ENCODE data around the gene PAXX.
"Not testable (repeated sequence)": the region's sequence is repeated elsewhere in the genome, so short reads cannot be mapped to it uniquely, and the experiment has no call there.

The PAXX gene

GRCh38 chr9:137032858-137033257 lies 40.6 kb downstream of the PAXX start:
- no peak for DNase-seq (ENCODE audit: low read depth in 2 of 2)

- DNase-seq (ENCODE audit: low read depth in 2 of 2), result not testable (repeated sequence)
Observed at GRCh38 chr9:137033481-137033880, 41.3 kb downstream of the PAXX start.

- no peak for DNase-seq (ENCODE audit: low read depth in 2 of 2)
Observed at GRCh38 chr9:137034039-137034708, 42.0 kb downstream of the PAXX start.

GRCh38 chr9:137034709-137035506 lies 42.7 kb downstream of the PAXX start:
- peak; percentile 67 to 75 for DNase-seq (ENCODE audit: low read depth in 2 of 2)

- DNase-seq (ENCODE audit: low read depth in 2 of 2), result no peak
Observed at GRCh38 chr9:137035507-137035834, 43.2 kb downstream of the PAXX start.

- no peak for DNase-seq (ENCODE audit: low read depth in 2 of 2)
Observed at GRCh38 chr9:137035937-137036336, 43.7 kb downstream of the PAXX start.

- no peak for DNase-seq (ENCODE audit: low read depth in 2 of 2)
Observed at GRCh38 chr9:137037035-137037434, 44.8 kb downstream of the PAXX start.

GRCh38 chr9:137037483-137037882 lies 45.3 kb downstream of the PAXX start:
- DNase-seq (ENCODE audit: low read depth in 2 of 2), result no peak

- no peak for DNase-seq (ENCODE audit: low read depth in 2 of 2)
Observed at GRCh38 chr9:137038916-137039315, 46.7 kb downstream of the PAXX start.

- DNase-seq (ENCODE audit: low read depth in 2 of 2), result no peak
Observed at GRCh38 chr9:137039611-137040366, 47.6 kb downstream of the PAXX start.

- no peak for DNase-seq (ENCODE audit: low read depth in 2 of 2)
Observed at GRCh38 chr9:137040568-137040967, 48.3 kb downstream of the PAXX start.

GRCh38 chr9:137041124-137041523 lies 48.9 kb downstream of the PAXX start:
- no peak for DNase-seq (ENCODE audit: low read depth in 2 of 2)

- DNase-seq (ENCODE audit: low read depth in 2 of 2), result no peak
Observed at GRCh38 chr9:137042751-137043727, 50.8 kb downstream of the PAXX start.
